ENCODE measurements around the gene TMEM183A. TPM values are rescaled to one million over a fixed set of nuclear protein-coding genes. Genes with fewer than 3 reads are reported as not detected.
A peak's percentile ranks its signal among the peaks of the same experiment; 100 is the strongest.

Gene TMEM183A
- total RNA-seq, 4 donors from 2014 or later: 28.7 to 41.4 (median 30.6) TPM

- in situ Hi-C loops (cut with MboI; ENCODE audit: low sequenced_read_pairs in 4 of 4): loop anchor here in 1 of 4 donors (10.0 kb wide), 1 partner anchor 155 kb away; no protein-coding TSS in a partner anchor
These were observed 52.3 kb downstream of the TMEM183A start for GRCh38 chr1:203059485-203059884.

GRCh38 chr1:203060115-203060514, 52.9 kb downstream of the TMEM183A start:
- in situ Hi-C loops (cut with MboI; ENCODE audit: low sequenced_read_pairs in 4 of 4): no loop called here
- Histone ChIP-seq H3K9me3 (no peaks in the 10 kb centered on the region), H3K36me3 (peaks cover 0 to 15% of the 10 kb centered on the region in 2 donors), H3K4me1 (peaks cover 0 to 2% of the 10 kb centered on the region in 2 donors), H3K4me3 (no peak overlapping the region), H3K27me3 (no peaks in the 10 kb centered on the region), H3K27ac (no peak overlapping the region)
- no peak for TF ChIP-seq POLR2A (IDR thresholded peaks at IDR 0.05)
- no peak for TF ChIP-seq CTCF (IDR thresholded peaks at IDR 0.05 in 4 of 5, conservative IDR thresholded peaks at IDR 0.05 in 1 of 5)
- ATAC-seq: no peak
- intact Hi-C loops (cut with DNase I; ENCODE audit: low total_unique reads): no loop called here
- DNase-seq: no peak

More at GRCh38 chr1:203059485-203059884, 52.3 kb downstream of the TMEM183A start:
- H3K4me1 ChIP-seq: no peaks in the 10 kb centered on the region
- no peak overlapping the region for H3K4me3 ChIP-seq
- no peaks in the 10 kb centered on the region for H3K9me3 ChIP-seq
- intact Hi-C loops (cut with DNase I; ENCODE audit: low total_unique reads): no loop called here
- no peak overlapping the region for H3K27ac ChIP-seq
- no peak for ATAC-seq
- no peak for TF ChIP-seq CTCF (IDR thresholded peaks at IDR 0.05 in 4 of 5, conservative IDR thresholded peaks at IDR 0.05 in 1 of 5)
- no peak for TF ChIP-seq POLR2A (IDR thresholded peaks at IDR 0.05)
- H3K27me3 ChIP-seq: no peaks in the 10 kb centered on the region
- no peak for DNase-seq
- peaks cover 0 to 15% of the 10 kb centered on the region in 2 donors for H3K36me3 ChIP-seq

GRCh38 chr1:203063287-203063686, 56.1 kb downstream of the TMEM183A start:
- intact Hi-C loops (cut with DNase I; ENCODE audit: low total_unique reads) (no loop called here), in situ Hi-C loops (cut with MboI; ENCODE audit: low sequenced_read_pairs in 4 of 4) (no loop called here)
- Histone ChIP-seq H3K27me3 (no peaks in the 10 kb centered on the region), H3K9me3 (no peaks in the 10 kb centered on the region), H3K4me3 (no peak overlapping the region), H3K4me1 (peaks cover 8 to 25% of the 10 kb centered on the region in 2 donors), H3K27ac (no peak overlapping the region), H3K36me3 (peaks cover 0 to 15% of the 10 kb centered on the region in 2 donors)
- ATAC-seq (no peak), DNase-seq (no peak)
- no peak for TF ChIP-seq CTCF (IDR thresholded peaks at IDR 0.05 in 4 of 5, conservative IDR thresholded peaks at IDR 0.05 in 1 of 5)
- TF ChIP-seq POLR2A (IDR thresholded peaks at IDR 0.05): no peak

- Histone ChIP-seq H3K27me3 (no peaks in the 10 kb centered on the region), H3K4me1 (peaks cover 27 to 44% of the 10 kb centered on the region in 2 donors), H3K9me3 (no peaks in the 10 kb centered on the region), H3K27ac (peak overlapping the region; percentile 37 to 88 (median 44)), H3K4me3 (no peak overlapping the region), H3K36me3 (peaks cover 0 to 7% of the 10 kb centered on the region in 2 donors)
- in situ Hi-C loops (cut with MboI; ENCODE audit: low sequenced_read_pairs in 4 of 4) (no loop called here), intact Hi-C loops (cut with DNase I; ENCODE audit: low total_unique reads) (no loop called here)
- TF ChIP-seq POLR2A (IDR thresholded peaks at IDR 0.05): no peak
- no peak for TF ChIP-seq CTCF (IDR thresholded peaks at IDR 0.05 in 4 of 5, conservative IDR thresholded peaks at IDR 0.05 in 1 of 5)
- DNase-seq: peak in 1 of 2 donors; percentile 84
- ATAC-seq: peak; percentile 22 to 63
These were observed 58.0 kb downstream of the TMEM183A start for GRCh38 chr1:203065191-203065590.

GRCh38 chr1:203065986-203066385, 58.8 kb downstream of the TMEM183A start:
- Histone ChIP-seq H3K4me3 (no peak overlapping the region), H3K27me3 (no peaks in the 10 kb centered on the region), H3K27ac (peak overlapping the region; percentile 37 to 88 (median 44)), H3K36me3 (peaks cover 0 to 7% of the 10 kb centered on the region in 2 donors), H3K9me3 (no peaks in the 10 kb centered on the region), H3K4me1 (peaks cover 33 to 46% of the 10 kb centered on the region in 2 donors)
- TF ChIP-seq POLR2A (IDR thresholded peaks at IDR 0.05) (no peak), CTCF (IDR thresholded peaks at IDR 0.05 in 4 of 5, conservative IDR thresholded peaks at IDR 0.05 in 1 of 5) (no peak)
- DNase-seq: no peak
- no peak for ATAC-seq
- in situ Hi-C loops (cut with MboI; ENCODE audit: low sequenced_read_pairs in 4 of 4) (no loop called here), intact Hi-C loops (cut with DNase I; ENCODE audit: low total_unique reads) (no loop called here)
